ENCODE results near the gene LRRC58.

DNA sequence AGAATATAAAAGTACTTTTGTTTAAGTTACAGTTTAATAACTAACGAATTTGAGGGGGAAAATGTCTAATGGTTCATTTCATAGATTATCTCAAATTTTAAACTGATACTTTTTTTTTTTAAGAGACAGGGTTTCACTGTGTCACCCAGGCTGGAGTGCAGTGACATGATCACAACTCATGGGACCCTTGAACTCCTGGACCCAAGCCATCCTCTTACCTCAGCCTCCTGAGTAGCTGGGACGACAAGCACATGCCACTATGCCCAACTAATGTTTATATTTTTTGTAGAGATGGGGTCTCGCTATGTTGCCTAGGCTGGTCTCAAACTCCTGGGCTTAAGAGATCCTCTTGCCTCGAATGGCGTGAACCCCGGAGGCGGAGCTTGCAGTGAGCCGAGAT is 16.5 kb downstream of the LRRC58 start:
- TF ChIP-seq SNRNP70 (IDR thresholded peaks at IDR 0.05; ENCODE audit: low read depth, low read length) (no peak), ETV6 (CRISPR knock-in tag; conservative IDR thresholded peaks at IDR 0.05) (no peak), BHLHE40 (IDR thresholded peaks at IDR 0.05; ENCODE audit: low read length) (no peak), YY1 (IDR thresholded peaks at IDR 0.05; ENCODE audit: insufficient read depth, insufficient replicate concordance, low read depth, low read length) (no peak), FOXK1 (CRISPR knock-in tag; IDR thresholded peaks at IDR 0.05; ENCODE audit: borderline replicate concordance, low read depth) (no peak), ZBTB43 (CRISPR knock-in tag; conservative IDR thresholded peaks at IDR 0.05) (no peak), MEIS2 (CRISPR knock-in tag; IDR thresholded peaks at IDR 0.05) (no peak), ZNF577 (CRISPR knock-in tag; IDR thresholded peaks at IDR 0.05; ENCODE audit: borderline replicate concordance, low read depth) (no peak), TCF7L2 (IDR thresholded peaks at IDR 0.05; ENCODE audit: low read depth, low read length) (no peak), MAX (IDR thresholded peaks at IDR 0.05) (no peak)
- TF ChIP-seq, protein P1, sequence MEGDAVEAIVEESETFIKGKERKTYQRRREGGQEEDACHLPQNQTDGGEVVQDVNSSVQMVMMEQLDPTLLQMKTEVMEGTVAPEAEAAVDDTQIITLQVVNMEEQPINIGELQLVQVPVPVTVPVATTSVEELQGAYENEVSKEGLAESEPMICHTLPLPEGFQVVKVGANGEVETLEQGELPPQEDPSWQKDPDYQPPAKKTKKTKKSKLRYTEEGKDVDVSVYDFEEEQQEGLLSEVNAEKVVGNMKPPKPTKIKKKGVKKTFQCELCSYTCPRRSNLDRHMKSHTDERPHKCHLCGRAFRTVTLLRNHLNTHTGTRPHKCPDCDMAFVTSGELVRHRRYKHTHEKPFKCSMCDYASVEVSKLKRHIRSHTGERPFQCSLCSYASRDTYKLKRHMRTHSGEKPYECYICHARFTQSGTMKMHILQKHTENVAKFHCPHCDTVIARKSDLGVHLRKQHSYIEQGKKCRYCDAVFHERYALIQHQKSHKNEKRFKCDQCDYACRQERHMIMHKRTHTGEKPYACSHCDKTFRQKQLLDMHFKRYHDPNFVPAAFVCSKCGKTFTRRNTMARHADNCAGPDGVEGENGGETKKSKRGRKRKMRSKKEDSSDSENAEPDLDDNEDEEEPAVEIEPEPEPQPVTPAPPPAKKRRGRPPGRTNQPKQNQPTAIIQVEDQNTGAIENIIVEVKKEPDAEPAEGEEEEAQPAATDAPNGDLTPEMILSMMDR (CRISPR knock-in tag; IDR thresholded peaks at IDR 0.05), result no peak

Data from HepG2 (cell line).